AG04450 (cell line): ENCODE data around the gene ACOT2. TPM values are rescaled to one million over a fixed set of nuclear protein-coding genes. Genes with fewer than 3 reads are reported as not detected.

Source experiments
- CTCF ChIA-PET: fragments of 300-600, 350-600 bp; formaldehyde crosslinking; extraction: SDS; loops from one replicate; lab custom pipeline; 2022; ENCODE audit warnings: antibody characterized with exemption, inconsistent platforms; lab: Charles Lee
- POLR2A ChIA-PET: fragments of 350-600 bp; formaldehyde crosslinking; extraction: SDS; loops from one replicate; lab custom pipeline; 2021; ENCODE audit warnings: antibody characterized with exemption, inconsistent platforms; lab: Yijun Ruan, JAX
- DNase-seq: peaks from one replicate; pipeline ENCODE4 v3.0.0-alpha.2; 2011; ENCODE audit warnings: low read depth, low spot score
- H3K27ac ChIP-seq: one replicate; pipeline ENCODE4 v1.5.1; 2012; ENCODE audit warnings: low read depth, low read length, control low read depth
- H3K27me3 ChIP-seq: one replicate; pipeline ENCODE4 v1.6.0; 2012; ENCODE audit warnings: low read length; ENCODE audit not compliant: control insufficient read depth, insufficient read depth
- H3K4me3 ChIP-seq: 2 replicates; pipeline ENCODE4 v1.5.1; 2011; ENCODE audit warnings: mild to moderate bottlenecking, low read depth, low read length, control low read depth
- H3K9me3 ChIP-seq: 2 replicates; pipeline ENCODE4 v1.5.1; 2012; ENCODE audit warnings: low read length; ENCODE audit not compliant: control insufficient read depth, insufficient read depth
- polyA plus RNA-seq: library from polyadenylated mRNA; depleted of rRNA; stranded (reverse); fragments of >200 nt; gene quantifications from 2 replicates; pipeline ENCODE4 v1.2.3, GENCODE V29; 2011; rRNA removed
- TF ChIP-seq, protein P1 (sequence below): IDR thresholded peaks from 2 replicates; pipeline ENCODE4 v1.5.1; 2011; ENCODE audit warnings: low read depth, low read length, control low read depth, inconsistent platforms

The ACOT2 gene
- polyA plus RNA-seq, 1 experiment, result 30.5 TPM

GRCh38 chr14:73620268-73620667 lies 51.3 kb downstream of the ACOT2 start:
- Histone ChIP-seq H3K27ac (no peak overlapping the region), H3K9me3 (no peaks in the 10 kb centered on the region), H3K4me3 (no peak overlapping the region), H3K27me3 (peaks cover 6% of the 10 kb centered on the region)
- ChIA-PET POLR2A (no interaction called here), CTCF (no interaction called here)
- TF ChIP-seq, protein P1, sequence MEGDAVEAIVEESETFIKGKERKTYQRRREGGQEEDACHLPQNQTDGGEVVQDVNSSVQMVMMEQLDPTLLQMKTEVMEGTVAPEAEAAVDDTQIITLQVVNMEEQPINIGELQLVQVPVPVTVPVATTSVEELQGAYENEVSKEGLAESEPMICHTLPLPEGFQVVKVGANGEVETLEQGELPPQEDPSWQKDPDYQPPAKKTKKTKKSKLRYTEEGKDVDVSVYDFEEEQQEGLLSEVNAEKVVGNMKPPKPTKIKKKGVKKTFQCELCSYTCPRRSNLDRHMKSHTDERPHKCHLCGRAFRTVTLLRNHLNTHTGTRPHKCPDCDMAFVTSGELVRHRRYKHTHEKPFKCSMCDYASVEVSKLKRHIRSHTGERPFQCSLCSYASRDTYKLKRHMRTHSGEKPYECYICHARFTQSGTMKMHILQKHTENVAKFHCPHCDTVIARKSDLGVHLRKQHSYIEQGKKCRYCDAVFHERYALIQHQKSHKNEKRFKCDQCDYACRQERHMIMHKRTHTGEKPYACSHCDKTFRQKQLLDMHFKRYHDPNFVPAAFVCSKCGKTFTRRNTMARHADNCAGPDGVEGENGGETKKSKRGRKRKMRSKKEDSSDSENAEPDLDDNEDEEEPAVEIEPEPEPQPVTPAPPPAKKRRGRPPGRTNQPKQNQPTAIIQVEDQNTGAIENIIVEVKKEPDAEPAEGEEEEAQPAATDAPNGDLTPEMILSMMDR, result no peak
- no peak for DNase-seq

DNA sequence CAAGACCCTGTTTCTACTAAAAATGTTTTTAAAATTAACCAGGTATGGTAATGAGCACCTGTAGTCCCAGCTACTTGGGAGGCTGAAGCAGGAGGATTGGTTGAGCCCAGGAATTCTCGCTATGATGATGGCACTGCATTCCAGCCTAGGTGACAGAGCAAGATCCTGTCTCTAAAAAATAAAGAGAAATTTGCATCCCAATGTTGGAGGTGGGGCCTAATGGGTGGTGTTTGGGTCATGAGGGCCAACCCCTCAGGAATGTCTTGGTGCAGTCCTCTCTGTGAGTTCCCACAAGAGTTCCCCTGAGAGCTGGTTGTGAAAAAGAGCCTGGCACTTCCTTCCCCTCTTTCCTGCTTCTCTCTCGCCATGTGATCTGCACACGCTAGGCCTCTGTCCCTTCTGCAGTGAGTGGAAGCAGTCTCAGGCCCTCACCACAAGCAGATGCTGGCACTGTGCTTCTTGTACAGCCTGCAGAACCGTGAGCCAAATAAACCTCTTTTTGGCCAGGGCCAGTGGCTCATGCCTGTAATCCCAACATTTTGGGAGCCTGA lies 54.6 kb downstream of the ACOT2 start:
- Histone ChIP-seq H3K27ac (no peak overlapping the region), H3K9me3 (no peaks in the 10 kb centered on the region), H3K4me3 (no peak overlapping the region), H3K27me3 (peaks cover 6% of the 10 kb centered on the region)
- DNase-seq, result no peak
- POLR2A ChIA-PET, result no interaction called here
- CTCF ChIA-PET, result interaction anchor here (1.3 kb wide), 1 partner anchor 10 kb away, joined by 4 read pairs; no protein-coding TSS in a partner anchor
- TF ChIP-seq, protein P1, result no peak

Other genes starting within 250 kb of the ACOT2 start
- gene NUMB, start 110.7 kb upstream of the ACOT2 start, polyA plus RNA-seq, result 130 and 152 TPM in 2 replicates
- gene RIOX1, start 78.3 kb upstream of the ACOT2 start, polyA plus RNA-seq, result 7.0 and 8.4 TPM in 2 replicates
- gene ACOT1, start 32.1 kb upstream of the ACOT2 start, polyA plus RNA-seq, result 6.7 and 7.2 TPM in 2 replicates
- gene HEATR4, start 10.3 kb upstream of the ACOT2 start, polyA plus RNA-seq, result not detected in 2 replicates
- 0.37 and 0.45 TPM in 2 replicates for gene ACOT4, start 22.7 kb downstream of the ACOT2 start, polyA plus RNA-seq
- not detected in 2 replicates for gene ACOT6, start 43.3 kb downstream of the ACOT2 start, polyA plus RNA-seq
- gene DNAL1, start 75.8 kb downstream of the ACOT2 start, polyA plus RNA-seq, result 7.1 and 10.0 TPM in 2 replicates
- 21.3 and 21.5 TPM in 2 replicates for gene PNMA1, start 145.2 kb downstream of the ACOT2 start, polyA plus RNA-seq